ENCODE measurements around the gene TBCA.

The TBCA gene

GRCh38 chr5:77775790-77776553 is at the start of gene TBCA:
Gene TBCA (minus strand): TSS chr5:77776339. CDS start chr5:77776257, 82 bp downstream.
- peak; percentile 80 for DNase-seq

- no peak for DNase-seq
Measured at GRCh38 chr5:77824981-77825380, 48.8 kb upstream of the TBCA start.

- no peak for DNase-seq
Measured at GRCh38 chr5:77816686-77817085, 40.5 kb upstream of the TBCA start.

GRCh38 chr5:77812926-77813589 is 36.9 kb upstream of the TBCA start:
- DNase-seq, result no peak

GRCh38 chr5:77806213-77806843 is 30.2 kb upstream of the TBCA start:
- no peak for DNase-seq

- no peak for DNase-seq
Measured at GRCh38 chr5:77798456-77798855, 22.3 kb upstream of the TBCA start.

GRCh38 chr5:77797136-77797535 is 21.0 kb upstream of the TBCA start:
- no peak for DNase-seq

- no peak for DNase-seq
Measured at GRCh38 chr5:77795846-77796245, 19.7 kb upstream of the TBCA start.

- no peak for DNase-seq
Measured at GRCh38 chr5:77795268-77795667, 19.1 kb upstream of the TBCA start.

GRCh38 chr5:77791926-77792325 is 15.8 kb upstream of the TBCA start:
- no peak for DNase-seq

- no peak for DNase-seq
Measured at GRCh38 chr5:77791356-77791755, 15.2 kb upstream of the TBCA start.

- DNase-seq, result no peak
Measured at GRCh38 chr5:77785229-77785628, 9.1 kb upstream of the TBCA start.

GRCh38 chr5:77784735-77785134 is 8.6 kb upstream of the TBCA start:
- no peak for DNase-seq

- no peak for DNase-seq
Measured at GRCh38 chr5:77781076-77781475, 4.9 kb upstream of the TBCA start.

GRCh38 chr5:77778881-77779438 is 2.8 kb upstream of the TBCA start:
- no peak for DNase-seq

- DNase-seq, result no peak
Measured at GRCh38 chr5:77778398-77778797, 2.3 kb upstream of the TBCA start.

- DNase-seq, result no peak
Measured at GRCh38 chr5:77777911-77778310, 1.8 kb upstream of the TBCA start.

GRCh38 chr5:77777281-77777892 is 1.2 kb upstream of the TBCA start:
- no peak for DNase-seq

GRCh38 chr5:77776554-77777206 is 541 bp upstream of the TBCA start:
- DNase-seq, result no peak

- DNase-seq, result peak; percentile 1
Measured at GRCh38 chr5:77774981-77775789, 954 bp downstream of the TBCA start.

- no peak for DNase-seq
Measured at GRCh38 chr5:77773734-77774280, 2.3 kb downstream of the TBCA start.

- no peak for DNase-seq
Measured at GRCh38 chr5:77772729-77773128, 3.4 kb downstream of the TBCA start.

All from NCI-H1694 treated with DMSO at 0.1 percent for 48 hours (cell line).